Left cardiac atrium (tissue), 4 donors: ENCODE measurements around the gene ZNF837. TPM values are rescaled to one million over a fixed set of nuclear protein-coding genes. Genes with fewer than 3 reads are reported as not detected.

Experiments used
- ATAC-seq, 2 donors: fragments of 200-7000 bp; cut with Tn5 transposase; one replicate each; pipeline ENCODE4 v1.9.1; 2020; ENCODE audit warnings: mild to moderate bottlenecking in 2 of 2, moderate library complexity in 2 of 2
- DNase-seq: peaks from one replicate; pipeline ENCODE4 v3.0.0-alpha.2; 2020
- intact Hi-C, 2 donors: fragments of 100-400 bp; cut with DNase I; formaldehyde crosslinking; loops; one replicate each; pipeline versions ENCODE4 v1.14.1 to v1.15.1; 2022 to 2023
- total RNA-seq, 2 donors: library from RNA; stranded (reverse); fragmentation: NEBNext Ultra II Directional; extraction: Animal tissue kit (Norgen Biotek cat#: 25700); gene quantifications; one replicate each; pipeline ENCODE4 v1.2.1, GENCODE V29; 2021
- donor health status: DM: no; HTN: yes; CAD: no.
- donor health status: DM: no; HTN: yes; CAD: no; lungs with severe emphysema.
- donor health status: DM: yes; HTN: yes; CAD: no.
- donor health status: Dilated cardiomyopathy.

Gene ZNF837
- total RNA-seq, 2 donors from 2014 or later = 0.44 to 0.53 TPM

- ATAC-seq (no peak), DNase-seq (no peak)
- intact Hi-C loops = no loop called here
Observed at GRCh38 chr19:58397533-58398037, 16.8 kb upstream of the ZNF837 start.

DNA sequence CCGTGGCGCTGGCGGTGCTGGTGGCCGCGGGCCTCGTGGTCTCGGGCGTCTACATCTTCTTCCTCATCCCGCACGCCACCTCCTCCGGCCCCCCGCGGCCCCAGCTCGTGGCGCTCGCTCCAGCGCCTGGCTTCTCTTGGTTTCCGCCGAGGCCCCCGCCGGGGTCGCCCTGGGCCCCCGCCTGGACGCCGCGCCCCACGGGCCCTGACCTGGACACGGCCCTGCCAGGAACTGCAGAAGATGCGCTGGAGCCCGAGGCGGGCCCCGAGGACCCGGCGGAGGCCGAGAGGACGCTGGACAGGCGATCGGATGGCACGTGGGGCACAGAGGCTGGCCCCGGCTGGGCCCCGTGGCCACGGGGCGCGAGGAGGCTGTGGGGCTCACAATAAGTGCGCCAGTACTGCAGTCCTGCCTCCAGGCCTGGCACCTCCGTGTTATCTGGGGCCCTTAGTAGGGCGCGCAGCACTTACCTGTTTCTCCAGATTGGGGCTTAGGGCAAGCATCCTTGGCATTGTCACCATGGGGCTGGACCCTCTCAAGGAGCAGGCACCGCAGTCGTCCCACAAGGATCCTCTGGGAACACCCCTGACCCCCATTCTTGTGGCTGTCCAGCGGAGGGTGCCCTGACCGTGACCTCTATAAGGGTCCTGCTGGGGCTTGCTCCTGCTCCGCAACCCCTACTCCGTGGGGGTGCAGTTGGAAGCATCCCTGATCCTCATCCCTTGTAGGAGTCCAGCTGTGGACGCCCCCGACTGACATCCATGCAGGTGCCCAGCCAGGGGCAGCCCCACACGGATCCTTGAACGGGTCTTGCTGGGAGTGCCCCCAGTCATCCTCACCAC is 16.1 kb upstream of the ZNF837 start:
- intact Hi-C loops = no loop called here
- no peak for DNase-seq
- no peak for ATAC-seq

GRCh38 chr19:58395979-58396627 is 15.3 kb upstream of the ZNF837 start:
- ATAC-seq (peak; percentile 1 to 3), DNase-seq (no peak)
- intact Hi-C loops = no loop called here

GRCh38 chr19:58395220-58395978 is 14.6 kb upstream of the ZNF837 start, which contains the start of gene RNF225:
Gene RNF225, plus strand, starts transcription at chr19:58395656. Its CDS starts 434 bp downstream, at chr19:58396090.
- intact Hi-C loops = no loop called here
- DNase-seq = no peak
- peak in 1 of 2 donors; percentile 11 for ATAC-seq

DNA sequence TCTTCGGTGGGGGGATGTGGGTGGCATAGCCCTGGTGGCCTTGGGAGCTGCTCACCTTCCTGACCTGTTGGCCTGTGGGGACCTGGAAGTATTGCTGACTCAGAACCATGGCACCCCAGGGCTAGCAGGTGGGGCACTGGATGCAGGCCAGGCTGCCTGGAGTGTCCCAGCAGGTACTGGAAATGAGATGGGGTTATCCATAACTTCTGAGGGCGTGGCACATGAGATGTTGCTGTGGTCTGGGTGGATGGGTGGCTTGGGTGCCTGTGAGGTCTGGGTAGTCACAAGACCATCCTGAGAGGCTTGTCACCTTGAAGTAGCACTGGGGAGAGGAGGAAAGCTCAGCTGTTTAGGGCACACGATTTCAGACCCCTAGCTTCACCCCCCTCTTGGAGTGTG is 14.0 kb upstream of the ZNF837 start:
- ATAC-seq (no peak), DNase-seq (no peak)
- intact Hi-C loops = no loop called here

GRCh38 chr19:58393725-58394033 is 12.8 kb upstream of the ZNF837 start:
- intact Hi-C loops = no loop called here
- no peak for ATAC-seq
- DNase-seq = no peak

DNA sequence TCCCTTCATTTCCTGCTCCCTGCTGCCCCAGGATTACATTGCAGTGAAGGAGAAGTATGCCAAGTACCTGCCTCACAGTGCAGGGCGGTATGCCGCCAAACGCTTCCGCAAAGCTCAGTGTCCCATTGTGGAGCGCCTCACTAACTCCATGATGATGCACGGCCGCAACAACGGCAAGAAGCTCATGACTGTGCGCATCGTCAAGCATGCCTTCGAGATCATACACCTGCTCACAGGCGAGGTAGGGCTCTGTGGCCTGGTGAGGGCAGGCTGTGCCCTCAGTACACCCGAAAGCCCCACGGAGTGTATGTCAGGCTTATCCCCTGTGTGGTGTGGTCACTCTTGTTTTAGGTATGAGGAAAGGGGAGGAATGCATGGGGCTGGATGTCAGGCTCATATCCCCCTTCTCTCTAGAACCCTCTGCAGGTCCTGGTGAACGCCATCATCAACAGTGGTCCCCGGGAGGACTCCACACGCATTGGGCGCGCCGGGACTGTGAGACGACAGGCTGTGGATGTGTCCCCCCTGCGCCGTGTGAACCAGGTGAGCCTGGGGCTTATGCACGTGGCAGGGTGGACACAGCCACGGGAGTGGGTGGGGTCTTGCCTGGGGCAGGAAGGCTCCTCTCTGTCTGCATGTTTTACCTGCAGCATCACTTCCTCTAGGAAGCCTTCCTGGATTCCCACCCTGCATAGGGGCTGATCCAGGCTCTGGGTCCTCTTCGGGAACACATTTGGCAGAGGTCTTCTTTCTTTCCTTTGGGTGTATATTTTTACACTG is 12.3 kb upstream of the ZNF837 start:
- DNase-seq = no peak
- intact Hi-C loops = no loop called here
- no peak for ATAC-seq

GRCh38 chr19:58388175-58388526 is 7.3 kb upstream of the ZNF837 start:
- intact Hi-C loops = no loop called here
- DNase-seq = no peak
- no peak for ATAC-seq

DNA sequence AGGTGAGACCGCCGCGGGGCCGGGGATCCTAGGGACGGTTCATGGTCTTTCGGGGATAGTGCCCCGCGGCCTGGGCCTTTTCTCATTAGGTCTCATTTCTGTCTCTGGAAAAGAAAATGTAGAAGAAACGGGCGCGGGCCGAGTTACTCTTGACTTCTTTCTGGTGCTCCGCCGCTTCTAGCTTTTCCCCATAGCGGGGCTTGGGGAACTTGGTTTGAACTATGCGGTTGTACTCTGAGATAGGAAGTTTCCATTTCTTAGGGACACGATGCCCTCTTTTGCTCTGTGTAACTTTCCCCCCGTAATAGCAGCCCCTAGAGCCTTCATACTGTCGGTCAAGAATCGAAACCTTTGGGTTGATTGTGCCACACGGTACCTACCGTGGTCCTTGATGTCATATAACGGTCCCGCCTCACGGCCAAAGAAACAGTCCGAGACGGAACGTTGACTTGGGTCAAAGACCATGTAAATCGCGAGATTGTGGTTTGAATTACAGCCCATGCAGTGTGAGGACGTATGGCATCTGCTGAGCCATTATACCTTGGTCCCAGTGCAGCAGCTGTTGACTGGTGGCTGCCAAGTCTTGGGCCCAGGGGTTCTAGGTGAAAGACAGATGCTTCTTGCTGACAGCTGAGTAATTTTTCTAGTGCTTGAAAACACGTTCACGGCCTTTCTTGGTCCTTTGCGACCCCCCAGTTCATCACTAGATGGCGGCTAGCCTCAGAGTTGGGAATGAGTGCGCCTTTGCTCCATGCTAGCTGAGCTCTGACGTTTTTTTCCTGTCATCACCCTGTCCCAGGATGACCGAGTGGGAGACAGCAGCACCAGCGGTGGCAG is 6.7 kb upstream of the ZNF837 start:
- no peak for DNase-seq
- no peak for ATAC-seq
- intact Hi-C loops = no loop called here

GRCh38 chr19:58386576-58387337 is 5.9 kb upstream of the ZNF837 start, which contains the start of gene RPS5:
Gene RPS5, plus strand, starts transcription at chr19:58387269. Its CDS starts 869 bp downstream, at chr19:58388138.
- intact Hi-C loops = no loop called here
- peak; percentile 95 for DNase-seq
- ATAC-seq = peak; percentile 95 to 97

DNA sequence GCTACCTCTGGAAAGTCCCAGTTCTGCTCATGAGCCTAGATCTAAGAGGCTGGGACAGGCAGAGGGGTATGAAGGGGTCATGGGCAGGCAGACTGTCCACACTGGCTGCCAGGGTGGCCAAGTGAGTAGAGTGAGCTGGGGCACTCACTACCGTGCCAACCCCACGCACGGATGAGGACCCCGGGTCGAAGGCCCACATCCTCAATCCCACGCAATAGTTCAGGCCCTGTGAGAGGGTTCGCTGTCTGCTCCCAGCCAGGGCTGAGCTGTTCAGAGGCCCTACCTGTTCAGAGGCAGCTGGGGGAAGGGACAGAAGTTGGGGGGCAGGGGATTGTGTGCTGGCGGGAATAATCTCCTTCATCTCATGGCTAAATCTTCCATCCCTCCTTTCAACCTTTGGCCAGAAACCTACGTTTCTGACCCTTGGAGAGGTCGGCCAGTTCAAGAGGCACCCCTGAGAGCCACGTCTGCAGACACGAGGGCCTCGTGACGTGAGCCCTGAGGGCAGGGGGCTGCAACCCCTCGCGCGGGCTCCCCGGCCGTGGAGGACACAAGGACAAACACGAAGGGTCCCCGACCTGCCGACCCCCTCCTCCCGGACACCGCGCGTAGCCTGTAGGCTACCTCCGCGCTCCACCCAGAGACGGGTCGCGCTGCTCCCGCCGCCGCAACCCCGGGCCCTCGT is 5.2 kb upstream of the ZNF837 start:
- ATAC-seq = peak; percentile 16 to 23

GRCh38 chr19:58385313-58385890 is 4.6 kb upstream of the ZNF837 start:
- intact Hi-C loops = no loop called here

More for the DNA sequence above, 5.2 kb upstream of the ZNF837 start:
- intact Hi-C loops = no loop called here
- DNase-seq = peak; percentile 46

GRCh38 chr19:58382997-58383603 is 2.3 kb upstream of the ZNF837 start:
- DNase-seq = no peak
- intact Hi-C loops = no loop called here
- no peak for ATAC-seq

More at GRCh38 chr19:58385313-58385890, 4.6 kb upstream of the ZNF837 start:
- DNase-seq = no peak
- ATAC-seq = no peak

DNA sequence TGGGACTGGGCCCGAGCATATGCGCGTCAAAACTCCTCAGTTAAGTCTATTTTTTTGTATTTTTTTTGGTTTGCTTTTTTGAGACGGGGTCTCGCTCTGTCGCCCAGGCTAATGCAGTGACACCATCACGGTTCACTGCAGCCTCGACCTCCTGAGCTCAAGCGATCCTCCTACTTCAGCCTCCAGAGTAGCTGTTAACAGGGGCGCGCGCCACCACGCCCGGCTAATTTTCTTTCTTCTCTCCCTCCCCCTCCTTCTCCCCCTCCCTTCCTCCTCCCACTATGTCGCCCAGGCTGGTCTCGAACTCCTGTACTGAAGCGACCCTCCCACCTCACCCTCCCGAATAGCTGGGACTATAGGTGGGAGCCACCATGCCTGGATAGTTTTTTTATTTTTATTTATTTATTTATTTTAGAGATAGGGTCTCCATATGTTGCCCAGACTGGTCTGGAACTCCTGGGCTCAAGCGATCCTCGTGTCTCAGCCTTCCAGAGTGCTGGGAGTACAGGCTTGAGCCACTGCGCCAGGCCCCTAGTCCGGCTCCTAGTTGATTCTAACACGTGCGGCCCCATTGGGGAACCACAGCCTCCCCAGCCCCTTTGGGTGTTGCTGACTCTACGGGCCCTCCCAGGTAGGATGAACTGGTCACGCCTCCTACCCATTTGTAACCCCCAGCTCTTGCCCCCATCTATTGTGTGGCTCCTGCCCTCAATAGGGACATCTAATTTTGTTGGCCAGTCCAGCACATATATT is 806 bp upstream of the ZNF837 start:
- DNase-seq (no peak), ATAC-seq (no peak)
- intact Hi-C loops = no loop called here

DNA sequence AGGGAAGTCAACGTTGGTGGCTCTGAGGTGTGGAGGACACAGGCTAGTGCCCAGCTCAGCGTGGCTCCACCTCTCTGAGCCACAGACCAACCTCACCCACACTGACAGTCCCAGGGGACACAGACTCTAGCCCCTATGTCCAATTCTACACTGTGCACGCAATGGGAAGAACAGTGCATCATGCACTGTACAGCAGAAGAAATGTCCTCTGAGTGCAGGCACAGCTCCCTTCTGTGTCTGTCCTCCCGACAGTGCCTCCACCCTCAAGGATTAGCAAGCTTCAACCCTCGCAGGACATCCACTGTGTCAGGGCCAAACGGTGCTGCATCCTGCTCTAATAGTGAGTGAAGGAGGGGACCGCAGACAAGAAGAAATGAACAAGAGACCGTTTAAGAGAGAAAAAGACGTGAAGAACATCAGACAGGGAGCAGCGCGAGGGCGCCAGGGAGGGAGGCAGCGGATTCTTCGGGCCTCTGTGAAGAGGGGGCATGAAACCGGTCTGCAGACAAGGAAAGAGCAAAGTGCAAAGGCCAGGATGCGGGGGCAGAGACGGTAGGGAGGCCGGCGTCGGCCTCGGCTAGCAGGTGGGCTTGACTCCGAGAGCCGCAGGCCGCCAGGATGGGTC is 681 bp downstream of the ZNF837 start:
- DNase-seq (no peak), ATAC-seq (no peak)
- intact Hi-C loops = no loop called here
